Stimulated activated CD8-positive, alpha-beta memory T cell treated with anti-CD3 and anti-CD28 coated beads, Interleukin-2, amount 100 ng/mL, for 48 hours (primary cell): ENCODE measurements around the gene GRIN2D.
A peak's percentile ranks its signal among the peaks of the same experiment; 100 is the strongest.

Experiments
- DNase-seq, 2 donors: peaks; one replicate each; pipeline ENCODE4 v3.0.0-alpha.2; 2020; ENCODE audit warnings: low read depth in 2 of 2

Gene GRIN2D

GRCh38 chr19:48397263-48398101 lies 4.0 kb downstream of the GRIN2D start:
- no peak for DNase-seq

- no peak for DNase-seq
Observed at GRCh38 chr19:48398102-48398374, 4.6 kb downstream of the GRIN2D start.

GRCh38 chr19:48398375-48399235 lies 5.1 kb downstream of the GRIN2D start:
- DNase-seq, result peak; percentile 73 to 86

- no peak for DNase-seq
Observed at GRCh38 chr19:48400018-48400742, 6.7 kb downstream of the GRIN2D start.

- DNase-seq, result no peak
Observed at GRCh38 chr19:48401287-48401686, 7.8 kb downstream of the GRIN2D start.

GRCh38 chr19:48403606-48404005 lies 10.1 kb downstream of the GRIN2D start:
- DNase-seq, result no peak

- DNase-seq, result no peak
Observed at GRCh38 chr19:48405010-48405659, 11.7 kb downstream of the GRIN2D start.

- DNase-seq, result no peak
Observed at GRCh38 chr19:48405850-48406249, 12.4 kb downstream of the GRIN2D start.

- no peak for DNase-seq
Observed at GRCh38 chr19:48413879-48414587, 20.6 kb downstream of the GRIN2D start.

GRCh38 chr19:48415395-48415794 lies 21.9 kb downstream of the GRIN2D start:
- peak; percentile 57 to 80 for DNase-seq

- DNase-seq, result no peak
Observed at GRCh38 chr19:48415806-48416221, 22.3 kb downstream of the GRIN2D start.

- no peak for DNase-seq
Observed at GRCh38 chr19:48417421-48417820, 24.0 kb downstream of the GRIN2D start.

GRCh38 chr19:48418317-48419064 lies 25.0 kb downstream of the GRIN2D start:
- no peak for DNase-seq

- peak; percentile 71 to 74 for DNase-seq
Observed at GRCh38 chr19:48419158-48419920, 25.9 kb downstream of the GRIN2D start.

- DNase-seq, result no peak
Observed at GRCh38 chr19:48421548-48421947, 28.1 kb downstream of the GRIN2D start.

- DNase-seq, result no peak
Observed at GRCh38 chr19:48424694-48425219, 31.3 kb downstream of the GRIN2D start.

- DNase-seq, result no peak
Observed at GRCh38 chr19:48428670-48429069, 35.2 kb downstream of the GRIN2D start.

- DNase-seq, result no peak
Observed at GRCh38 chr19:48433337-48433736, 39.9 kb downstream of the GRIN2D start.

- DNase-seq, result no peak
Observed at GRCh38 chr19:48436586-48436985, 43.1 kb downstream of the GRIN2D start.
